ENCODE measurements around the gene METTL6.

The METTL6 gene, protein sequence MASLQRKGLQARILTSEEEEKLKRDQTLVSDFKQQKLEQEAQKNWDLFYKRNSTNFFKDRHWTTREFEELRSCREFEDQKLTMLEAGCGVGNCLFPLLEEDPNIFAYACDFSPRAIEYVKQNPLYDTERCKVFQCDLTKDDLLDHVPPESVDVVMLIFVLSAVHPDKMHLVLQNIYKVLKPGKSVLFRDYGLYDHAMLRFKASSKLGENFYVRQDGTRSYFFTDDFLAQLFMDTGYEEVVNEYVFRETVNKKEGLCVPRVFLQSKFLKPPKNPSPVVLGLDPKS

DNA sequence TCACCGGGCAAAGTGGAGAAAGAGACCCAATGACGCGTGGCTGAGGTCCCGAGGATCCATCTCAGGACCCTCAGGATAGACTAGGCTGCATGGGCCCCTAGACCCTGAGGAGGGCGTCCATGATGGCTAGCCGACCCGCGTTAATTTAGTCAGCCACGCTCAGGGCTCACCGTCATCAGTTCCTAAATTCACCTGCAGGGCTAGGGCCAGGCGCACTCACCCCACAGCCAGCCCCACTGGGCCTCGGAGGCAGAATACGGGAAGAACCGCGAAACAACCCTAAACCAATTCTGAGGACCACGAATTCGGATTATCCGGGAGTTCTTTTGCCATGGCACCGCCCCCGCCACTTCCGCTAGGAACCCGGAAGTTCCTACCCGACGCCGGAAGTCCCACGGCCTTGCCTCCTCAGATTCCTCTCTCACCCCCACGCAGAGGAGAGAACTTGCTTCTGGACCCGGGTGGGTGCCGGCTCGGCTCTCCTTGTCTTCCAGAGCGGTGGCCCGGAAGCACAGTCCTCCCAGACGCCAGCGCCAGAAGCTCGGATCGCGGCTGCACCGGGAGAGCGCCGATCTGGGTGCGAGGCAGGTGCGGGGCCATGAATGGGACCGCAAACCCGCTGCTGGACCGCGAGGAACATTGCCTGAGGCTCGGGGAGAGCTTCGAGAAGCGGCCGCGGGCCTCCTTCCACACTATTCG is at the start of gene METTL6, which contains the start of gene EAF1:
METTL6 (minus strand) TSS at position 363 of the 699 bp plus-strand sequence. CDS start 1,033 bp downstream, outside the sequence.
EAF1 (plus strand) TSS at position 417 of the 699 bp plus-strand sequence; CDS start at position 599, 182 bp downstream.
- CTCF ChIA-PET: interaction anchor here (1.6 to 3.3 kb wide), 2 partner anchors 22 to 130 kb away, joined by 4 to 12 read pairs; no protein-coding TSS in a partner anchor
- POLR2A ChIA-PET: no interaction called here
- no peak for DNase-seq (ENCODE audit: low read depth, low spot score)
- TF ChIP-seq, protein P1, sequence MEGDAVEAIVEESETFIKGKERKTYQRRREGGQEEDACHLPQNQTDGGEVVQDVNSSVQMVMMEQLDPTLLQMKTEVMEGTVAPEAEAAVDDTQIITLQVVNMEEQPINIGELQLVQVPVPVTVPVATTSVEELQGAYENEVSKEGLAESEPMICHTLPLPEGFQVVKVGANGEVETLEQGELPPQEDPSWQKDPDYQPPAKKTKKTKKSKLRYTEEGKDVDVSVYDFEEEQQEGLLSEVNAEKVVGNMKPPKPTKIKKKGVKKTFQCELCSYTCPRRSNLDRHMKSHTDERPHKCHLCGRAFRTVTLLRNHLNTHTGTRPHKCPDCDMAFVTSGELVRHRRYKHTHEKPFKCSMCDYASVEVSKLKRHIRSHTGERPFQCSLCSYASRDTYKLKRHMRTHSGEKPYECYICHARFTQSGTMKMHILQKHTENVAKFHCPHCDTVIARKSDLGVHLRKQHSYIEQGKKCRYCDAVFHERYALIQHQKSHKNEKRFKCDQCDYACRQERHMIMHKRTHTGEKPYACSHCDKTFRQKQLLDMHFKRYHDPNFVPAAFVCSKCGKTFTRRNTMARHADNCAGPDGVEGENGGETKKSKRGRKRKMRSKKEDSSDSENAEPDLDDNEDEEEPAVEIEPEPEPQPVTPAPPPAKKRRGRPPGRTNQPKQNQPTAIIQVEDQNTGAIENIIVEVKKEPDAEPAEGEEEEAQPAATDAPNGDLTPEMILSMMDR (IDR thresholded peaks at IDR 0.05; ENCODE audit: insufficient read depth, low read length, missing control alignments): peak; percentile 0
- H3K4me3 ChIP-seq (ENCODE audit: low read depth, low read length): peak within 1 kb of the TSS; percentile 91

- TF ChIP-seq, protein P1 (IDR thresholded peaks at IDR 0.05; ENCODE audit: insufficient read depth, low read length, missing control alignments): no peak
- H3K4me3 ChIP-seq (ENCODE audit: low read depth, low read length): no peak overlapping the region
- DNase-seq (ENCODE audit: low read depth, low spot score): no peak
- POLR2A ChIA-PET: no interaction called here
- CTCF ChIA-PET: no interaction called here
Observed at GRCh38 chr3:15476378-15476777, 49.0 kb upstream of the METTL6 start.

DNA sequence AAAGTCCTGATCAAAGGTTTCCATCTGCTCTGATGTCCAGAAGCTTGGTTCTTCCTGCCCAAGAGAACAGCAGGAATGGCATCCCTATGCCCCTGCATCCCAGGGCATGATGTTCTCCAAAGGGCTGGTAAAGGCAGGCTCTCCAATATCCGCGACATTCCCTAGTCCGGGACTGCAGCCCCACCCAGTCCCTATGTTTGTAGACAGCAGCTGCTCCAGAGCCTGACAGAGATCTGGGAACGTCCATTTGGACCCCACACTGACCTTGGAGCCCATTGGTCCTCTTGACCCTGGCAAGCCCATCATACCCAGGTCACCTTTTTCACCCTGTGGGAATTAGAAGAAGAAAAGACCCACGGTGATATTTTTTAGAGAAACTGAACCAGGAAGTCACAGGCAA is 47.8 kb upstream of the METTL6 start:
- ChIA-PET CTCF (no interaction called here), POLR2A (no interaction called here)

GRCh38 chr3:15471861-15472260 is 44.5 kb upstream of the METTL6 start:
- DNase-seq (ENCODE audit: low read depth, low spot score): no peak
- H3K4me3 ChIP-seq (ENCODE audit: low read depth, low read length): no peak overlapping the region
- ChIA-PET POLR2A (no interaction called here), CTCF (no interaction called here)
- TF ChIP-seq, protein P1 (IDR thresholded peaks at IDR 0.05; ENCODE audit: insufficient read depth, low read length, missing control alignments): no peak

More for the DNA sequence above, 47.8 kb upstream of the METTL6 start:
- DNase-seq (ENCODE audit: low read depth, low spot score): no peak
- TF ChIP-seq, protein P1 (IDR thresholded peaks at IDR 0.05; ENCODE audit: insufficient read depth, low read length, missing control alignments): no peak
- no peak overlapping the region for H3K4me3 ChIP-seq (ENCODE audit: low read depth, low read length)

DNA sequence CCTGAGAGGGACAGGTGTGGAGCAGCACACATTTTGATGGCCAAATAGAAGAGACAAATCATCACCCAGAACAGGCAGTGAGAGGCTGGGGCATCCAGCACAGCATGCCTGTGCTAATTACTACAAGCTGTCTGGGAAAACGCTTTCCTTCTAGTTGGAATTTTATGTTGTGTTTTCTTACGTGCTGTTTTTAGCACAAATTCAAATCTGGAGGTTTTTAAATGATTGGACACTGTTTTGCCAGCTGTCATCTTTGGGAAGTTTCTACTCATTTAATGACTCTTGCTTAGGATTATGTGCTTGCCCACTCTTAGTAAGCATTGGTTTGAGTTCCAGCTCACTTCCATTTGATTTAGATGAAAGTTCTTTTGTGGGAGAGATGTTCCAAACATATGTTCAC is 43.5 kb upstream of the METTL6 start:
- H3K4me3 ChIP-seq (ENCODE audit: low read depth, low read length): no peak overlapping the region
- DNase-seq (ENCODE audit: low read depth, low spot score): no peak
- ChIA-PET POLR2A (no interaction called here), CTCF (interaction anchor here (1.0 kb wide), 1 partner anchor 256 kb away, joined by 3 read pairs; no protein-coding TSS in a partner anchor)
- TF ChIP-seq, protein P1 (IDR thresholded peaks at IDR 0.05; ENCODE audit: insufficient read depth, low read length, missing control alignments): no peak

- CTCF ChIA-PET: interaction anchor here (1.0 kb wide), 1 partner anchor 256 kb away, joined by 3 read pairs; no protein-coding TSS in a partner anchor
- H3K4me3 ChIP-seq (ENCODE audit: low read depth, low read length): no peak overlapping the region
- no peak for DNase-seq (ENCODE audit: low read depth, low spot score)
- POLR2A ChIA-PET: no interaction called here
- TF ChIP-seq, protein P1 (IDR thresholded peaks at IDR 0.05; ENCODE audit: insufficient read depth, low read length, missing control alignments): no peak
Observed at GRCh38 chr3:15470261-15470660, 42.9 kb upstream of the METTL6 start.
